ENCODE data around the gene ATXN1.

The ATXN1 gene

DNA sequence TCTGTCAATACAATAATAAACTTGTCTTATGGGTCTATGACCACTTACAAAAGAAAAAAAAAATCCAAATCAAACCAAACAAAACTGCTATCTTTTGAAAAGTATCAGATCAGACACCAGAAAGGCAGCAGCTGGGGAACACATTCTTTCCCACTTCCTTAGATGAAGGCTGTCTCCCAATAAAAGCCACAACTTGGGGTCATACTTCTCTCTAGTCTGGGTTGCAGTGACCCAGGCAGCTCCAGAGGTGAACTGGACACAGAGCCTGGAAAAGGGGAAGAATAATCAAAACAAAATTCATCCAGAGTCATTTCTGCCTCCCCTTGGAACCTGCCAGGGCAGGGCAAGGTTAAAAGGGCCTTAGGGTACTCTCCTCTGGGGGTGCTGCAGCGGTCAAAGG lies 19.1 kb downstream of the ATXN1 start:
- DNase-seq, result no peak

DNA sequence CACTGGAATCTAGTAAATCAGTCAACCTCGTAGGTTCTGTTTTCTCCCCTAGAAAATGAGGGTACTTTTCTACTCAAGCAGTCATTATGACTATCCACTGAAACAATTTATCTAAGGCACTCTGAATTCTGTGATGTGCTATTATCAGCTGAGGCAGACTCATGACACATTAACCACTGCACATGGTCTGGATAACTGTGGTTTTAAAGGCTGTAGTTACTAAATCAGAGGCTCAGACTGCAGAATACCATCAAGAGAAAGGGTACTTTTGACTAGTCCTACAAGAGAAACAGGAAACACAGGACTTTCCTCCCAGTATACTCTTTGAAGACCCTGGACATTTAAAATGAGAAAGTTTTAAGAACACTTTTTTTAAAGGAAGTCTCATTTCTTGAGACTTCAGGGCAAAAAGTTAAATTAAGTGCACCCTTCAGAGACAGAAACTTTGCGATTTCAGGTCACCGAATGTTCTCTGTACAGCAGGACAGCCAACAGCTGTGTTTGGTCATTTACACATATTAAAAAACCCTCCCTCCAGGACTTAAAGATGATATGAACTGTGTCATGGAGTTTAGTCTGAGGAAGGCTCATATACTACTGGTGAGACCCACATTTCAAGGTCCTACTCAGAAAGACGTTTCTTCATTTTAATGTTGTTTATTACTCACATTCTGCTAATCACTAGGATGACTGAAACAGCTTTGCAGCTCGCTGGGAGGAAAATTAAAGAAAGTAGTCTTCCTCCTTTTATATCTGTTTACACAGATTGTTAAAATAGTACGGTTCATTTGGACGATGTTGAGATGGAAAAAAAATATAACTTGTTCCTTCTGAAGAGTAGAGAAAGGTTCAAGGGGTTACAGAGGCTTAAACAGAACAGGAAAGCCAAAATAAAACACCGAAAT lies 19.9 kb downstream of the ATXN1 start:
- DNase-seq, result no peak

DNA sequence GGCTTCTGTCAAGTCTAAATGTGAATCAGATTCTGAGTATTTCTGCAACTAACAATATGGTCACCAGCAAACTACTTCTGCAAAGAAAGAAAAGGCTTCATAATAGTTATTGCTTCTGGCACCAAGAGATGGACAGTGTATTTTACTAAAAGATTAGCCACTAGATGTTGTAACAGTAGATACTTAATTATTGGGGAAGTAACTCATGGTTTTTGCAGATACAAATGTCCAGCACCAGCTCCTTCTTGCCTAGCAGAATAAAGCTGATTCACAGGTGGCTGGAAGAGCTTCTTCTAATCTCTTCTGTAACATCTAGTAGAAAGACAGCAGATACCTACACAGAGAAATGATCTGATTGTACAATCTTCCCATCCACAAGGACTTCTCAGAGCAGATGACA lies 21.2 kb downstream of the ATXN1 start:
- DNase-seq, result no peak

DNA sequence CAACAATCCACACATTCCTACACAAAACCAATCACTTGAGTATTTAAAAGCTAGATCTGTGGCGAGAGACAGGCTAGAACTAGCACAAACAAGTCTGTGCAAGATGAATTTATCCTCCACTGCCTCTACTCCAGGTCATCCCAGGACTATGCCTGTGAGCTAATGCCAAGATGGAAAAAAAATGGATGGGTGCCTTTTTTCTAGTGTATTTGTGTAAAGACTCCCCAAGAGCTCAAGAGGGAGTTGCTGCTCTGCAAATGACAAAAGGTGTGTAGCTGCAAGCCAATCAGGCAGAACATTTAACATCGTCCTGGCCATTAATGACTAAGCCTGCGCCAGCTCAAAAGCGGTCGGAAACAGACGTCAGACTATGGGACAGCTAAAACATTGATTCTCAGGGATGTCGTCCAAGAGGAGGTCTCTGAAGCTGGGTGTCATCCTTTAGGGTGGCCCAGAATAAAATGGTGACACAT lies 21.9 kb downstream of the ATXN1 start:
- DNase-seq, result no peak

DNA sequence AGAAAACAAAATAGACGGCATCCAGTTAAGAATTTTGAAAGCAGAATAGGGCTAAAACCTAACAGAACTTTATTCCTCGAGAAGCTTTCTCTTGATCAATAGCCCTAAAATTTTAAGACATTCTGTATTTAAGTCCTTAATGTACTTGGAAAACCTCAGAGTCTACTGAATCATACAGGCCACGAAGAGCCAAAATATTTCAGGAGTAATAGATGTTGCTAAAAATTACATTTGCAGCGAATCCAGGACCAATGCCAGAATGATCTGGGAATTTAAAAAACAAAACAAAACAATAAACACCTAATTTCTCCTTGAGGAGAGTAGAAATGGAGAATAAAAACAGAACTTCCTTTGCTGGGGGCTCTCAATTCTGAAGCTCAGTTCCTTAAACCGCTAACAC lies 23.3 kb downstream of the ATXN1 start:
- no peak for DNase-seq

DNA sequence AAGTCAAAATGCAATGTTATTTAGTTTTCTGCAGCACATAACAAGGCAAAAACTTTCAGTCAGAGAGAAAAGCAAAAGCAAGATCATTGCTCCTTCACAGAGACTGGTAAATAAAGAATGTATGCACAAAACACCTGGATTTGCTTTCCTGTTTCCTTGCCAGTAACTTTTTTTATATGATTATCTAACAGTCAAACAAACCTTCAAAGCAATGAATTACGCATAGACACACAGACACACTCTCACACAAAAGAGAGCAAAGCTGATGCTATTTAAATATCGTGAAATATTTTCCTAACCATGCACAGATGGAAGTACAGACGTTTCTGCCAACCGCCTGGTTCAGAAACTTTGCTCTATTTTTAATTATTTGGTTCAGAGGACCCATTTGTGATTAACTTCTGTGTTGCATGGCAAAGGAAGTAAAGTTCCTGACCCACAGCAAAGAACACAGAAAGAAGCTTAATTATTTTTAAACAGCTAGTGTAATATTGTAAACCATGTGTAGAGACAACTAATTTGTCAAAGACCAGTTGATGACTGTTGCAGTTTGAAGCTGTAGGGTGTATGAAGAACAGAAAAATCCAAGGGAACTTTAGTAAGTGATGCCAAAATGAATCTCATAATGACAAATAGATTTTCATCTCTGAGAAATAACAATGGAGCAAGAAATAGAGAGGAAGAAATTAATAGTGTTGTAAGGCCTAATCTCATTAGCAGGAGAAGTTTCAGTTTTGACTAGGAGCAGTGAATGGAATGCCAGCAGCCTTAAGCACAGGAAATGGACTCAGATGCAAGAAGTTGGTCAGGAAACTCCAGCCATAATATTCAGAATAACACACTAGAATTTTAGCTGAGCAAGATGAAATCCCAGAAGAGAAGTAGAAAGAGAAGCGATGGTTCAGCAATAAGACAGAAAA lies 24.1 kb downstream of the ATXN1 start:
- DNase-seq, result no peak

DNA sequence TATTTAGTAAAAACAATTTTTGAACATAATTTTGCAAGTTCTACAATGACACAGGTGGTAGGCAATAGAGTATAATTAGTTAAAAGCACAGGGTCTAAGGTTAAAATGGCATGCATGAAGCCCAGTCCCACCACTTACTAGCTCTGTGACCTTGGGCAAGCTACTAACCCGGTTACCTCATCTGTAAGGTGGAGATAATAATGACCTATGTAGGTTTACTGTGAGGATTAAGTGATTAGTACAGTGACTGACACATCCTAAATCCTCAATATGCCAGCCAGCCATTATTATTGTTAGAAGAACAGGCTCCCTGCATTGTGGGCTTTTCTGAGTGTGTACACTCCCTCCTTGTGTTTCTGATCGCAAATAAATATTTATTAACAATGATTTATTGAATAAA lies 26.2 kb downstream of the ATXN1 start:
- DNase-seq, result no peak

DNA sequence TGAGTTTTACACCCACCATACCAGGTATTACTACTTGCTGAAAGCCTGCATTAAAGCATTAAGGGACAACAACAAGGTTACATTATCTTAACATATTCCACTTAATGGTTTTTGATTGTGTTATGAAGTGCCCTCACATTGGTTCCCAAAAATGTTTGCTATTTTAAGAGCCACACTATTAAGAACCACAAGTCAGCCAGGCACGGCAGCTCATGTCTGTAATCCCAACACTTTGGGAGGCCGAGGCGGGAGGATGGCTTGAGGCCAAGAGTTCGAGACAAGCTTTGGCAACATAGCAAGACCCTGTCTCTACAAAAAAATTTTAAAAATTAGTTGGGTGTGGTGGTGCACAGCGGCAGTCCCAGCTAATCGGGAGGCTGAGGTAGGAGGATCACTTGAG lies 28.2 kb downstream of the ATXN1 start:
- DNase-seq, result no peak

DNA sequence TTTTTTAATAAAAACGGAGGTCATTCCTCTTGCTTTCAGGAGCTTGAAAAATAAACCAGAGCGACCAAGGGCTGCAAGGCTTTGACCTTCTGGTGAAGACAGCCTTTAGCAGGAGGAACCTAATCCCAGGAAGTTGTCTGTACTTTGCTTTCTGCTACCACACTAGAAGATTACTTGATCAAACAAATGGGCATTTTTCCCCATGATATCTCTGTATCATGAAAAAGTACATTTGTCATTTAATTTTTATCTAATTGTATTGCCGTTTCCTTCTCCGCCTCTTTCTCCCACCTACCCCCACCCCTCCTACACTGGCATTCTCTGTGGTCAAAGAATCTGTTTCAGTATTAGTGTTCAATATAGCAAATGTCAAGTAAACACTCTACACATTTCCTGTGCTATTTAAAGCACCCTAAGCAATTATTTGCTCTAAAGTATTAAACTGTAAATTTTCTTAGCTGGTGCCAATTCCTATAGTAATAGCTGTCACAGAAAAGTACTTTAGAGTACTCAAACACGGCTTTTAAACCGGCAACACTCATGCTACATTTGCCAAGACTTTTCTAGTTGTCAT lies 29.7 kb downstream of the ATXN1 start:
- DNase-seq, result no peak

DNA sequence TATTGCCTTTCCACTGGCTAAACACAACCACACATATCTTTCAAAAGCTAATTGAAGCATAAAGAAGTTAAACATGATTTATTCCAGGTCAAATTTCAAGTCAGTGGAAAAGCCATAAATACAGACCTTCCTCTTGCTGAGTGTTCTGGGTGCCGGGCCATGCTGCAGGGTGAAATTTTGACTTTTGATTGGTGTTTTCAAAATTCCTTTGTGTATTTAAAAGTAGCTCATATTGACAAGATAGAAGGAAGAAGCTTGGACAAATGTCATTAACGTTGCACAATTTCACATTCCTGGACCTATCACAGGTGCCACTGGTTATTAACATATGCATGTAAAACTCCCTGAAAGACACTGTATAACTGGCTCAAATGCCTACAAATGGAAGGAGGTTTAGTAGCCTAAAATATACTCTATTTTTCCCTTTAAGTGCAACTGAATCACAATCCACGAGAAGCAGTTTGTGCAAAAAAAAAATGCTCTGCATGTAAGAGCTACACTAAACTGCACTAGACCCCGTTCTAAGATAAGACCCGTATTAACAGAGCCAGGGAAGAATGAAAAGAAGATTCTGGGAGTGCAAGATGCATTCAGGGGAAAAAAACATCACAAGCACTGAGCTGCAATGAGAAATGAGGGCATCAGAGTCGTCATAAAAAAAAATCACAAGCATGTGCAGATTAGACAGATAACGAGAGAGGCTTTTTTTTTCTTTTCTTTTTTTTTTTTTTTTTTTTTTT lies 30.4 kb downstream of the ATXN1 start:
- DNase-seq, result no peak

DNA sequence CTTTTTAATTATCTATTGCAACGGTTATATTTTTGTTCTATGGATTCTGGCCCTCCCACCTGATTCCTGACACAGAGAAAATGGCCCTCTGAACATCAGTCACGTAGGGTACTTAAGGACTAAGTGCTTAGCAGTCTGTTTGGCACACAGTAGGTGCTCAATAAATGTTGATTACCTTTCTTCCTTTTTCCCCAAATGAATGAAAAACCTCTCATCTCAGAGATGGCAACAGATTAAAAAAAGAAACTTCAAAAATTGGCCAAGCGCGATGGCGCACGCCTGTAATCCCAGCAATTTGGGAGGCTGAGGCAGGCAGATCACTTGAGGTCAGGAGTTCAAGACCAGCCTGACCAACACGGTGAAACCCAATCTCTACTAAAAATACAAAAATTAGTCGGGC lies 31.5 kb downstream of the ATXN1 start:
- DNase-seq, result no peak

DNA sequence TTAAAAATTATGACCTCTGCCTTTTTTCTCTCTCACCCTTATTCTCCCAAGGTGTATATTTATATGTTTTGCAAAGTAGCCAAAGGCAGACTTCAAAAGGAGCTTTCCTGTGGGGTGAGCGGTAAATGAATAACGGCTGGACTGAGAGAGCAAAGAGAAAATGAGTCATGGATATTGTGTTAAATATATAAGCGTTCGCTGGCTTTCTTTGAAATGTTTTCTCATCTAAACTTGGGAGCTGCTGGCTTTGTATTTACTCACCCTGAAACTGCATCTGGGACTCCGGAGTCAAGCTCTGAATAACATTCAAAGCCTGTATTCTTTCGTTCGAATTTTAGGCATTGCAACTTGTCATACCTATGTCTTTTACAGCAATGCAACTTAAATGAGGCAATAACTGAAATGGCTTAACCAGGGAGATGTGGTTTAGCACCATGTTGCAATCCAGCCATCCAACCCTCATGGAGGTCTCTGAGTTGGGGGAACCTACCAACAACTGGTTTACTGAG lies 32.0 kb downstream of the ATXN1 start:
- DNase-seq, result no peak

DNA sequence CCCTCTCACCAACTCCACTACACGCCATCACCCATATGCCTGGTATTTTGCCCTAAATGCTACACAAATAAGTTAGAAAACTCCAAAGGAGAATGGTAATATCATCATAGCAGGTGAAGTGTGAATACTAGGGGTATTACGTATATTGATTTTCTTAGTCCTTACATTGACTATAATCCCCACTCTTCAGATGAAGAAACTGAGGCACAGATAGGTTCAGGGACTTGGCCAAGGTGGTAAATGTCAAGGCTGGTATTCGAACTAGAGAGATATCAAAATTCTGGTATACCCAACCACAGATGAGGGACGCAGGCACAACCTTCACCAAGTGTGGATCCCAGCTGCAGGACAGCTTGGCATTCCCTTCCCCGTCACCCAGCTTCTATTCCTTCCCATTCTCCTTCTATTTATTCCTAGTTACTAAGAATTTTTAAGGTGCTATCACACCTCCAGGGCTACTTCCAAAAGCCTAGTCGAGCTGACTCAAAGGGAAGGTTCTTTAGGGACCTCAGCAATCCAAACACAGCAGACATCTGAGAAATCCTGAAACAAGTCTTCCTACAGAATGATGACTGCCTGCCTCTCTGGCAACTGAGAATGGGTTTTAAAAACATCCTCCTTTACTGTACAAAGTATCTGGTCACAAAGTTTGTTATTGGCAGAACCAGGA lies 32.6 kb downstream of the ATXN1 start:
- no peak for DNase-seq

DNA sequence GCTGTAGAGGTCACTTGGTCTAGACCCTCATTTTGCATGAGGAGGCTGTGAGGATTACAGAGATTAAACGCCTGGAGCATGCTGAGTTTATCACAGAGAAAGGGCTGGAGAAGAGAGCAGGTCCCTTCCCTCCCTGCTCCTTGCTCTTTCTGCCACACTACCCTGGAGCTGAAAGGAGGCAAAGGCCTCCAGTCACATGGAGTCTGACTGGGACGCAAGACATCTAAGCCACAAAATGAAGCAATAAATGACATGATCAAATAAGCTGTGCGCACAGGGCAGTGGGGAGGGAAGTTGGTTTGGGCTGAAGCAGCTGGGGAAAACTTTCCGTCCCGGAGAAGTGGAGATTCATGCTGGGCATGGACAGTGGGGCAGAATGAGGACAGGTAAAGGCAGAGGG lies 33.3 kb downstream of the ATXN1 start:
- DNase-seq, result no peak

DNA sequence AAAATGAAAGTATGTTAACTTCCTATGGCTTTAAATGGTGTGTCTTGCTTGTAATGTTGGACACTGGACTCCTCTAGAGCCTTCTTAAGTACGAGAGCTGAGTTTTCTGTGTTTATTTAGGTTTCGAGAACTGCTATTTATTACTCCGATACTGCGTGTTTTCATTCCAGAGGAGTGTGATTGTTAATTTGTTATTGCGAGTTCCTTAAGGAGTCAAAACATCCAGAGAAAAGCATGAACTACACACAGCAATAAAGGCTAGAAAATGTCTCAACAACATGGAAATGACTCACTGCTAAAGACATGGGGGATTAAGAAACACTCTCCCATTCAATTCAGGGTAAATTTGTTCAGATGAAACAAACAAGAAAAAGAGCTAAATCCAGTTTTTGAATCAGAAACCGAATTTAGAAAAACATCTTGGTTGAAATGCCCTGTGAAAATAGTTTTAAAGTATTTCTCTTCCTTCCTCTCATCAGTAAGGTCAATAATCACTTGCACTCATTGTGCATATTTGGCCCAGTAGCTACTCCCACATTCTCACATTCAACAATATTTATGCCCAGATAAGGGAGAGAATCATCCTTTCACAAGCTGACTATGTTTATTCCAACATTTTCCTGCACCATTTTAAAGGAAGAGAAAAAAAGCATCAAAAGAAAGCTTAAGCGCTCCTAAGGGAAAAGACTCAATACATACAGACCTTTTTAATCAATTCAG lies 36.0 kb downstream of the ATXN1 start:
- no peak for DNase-seq

DNA sequence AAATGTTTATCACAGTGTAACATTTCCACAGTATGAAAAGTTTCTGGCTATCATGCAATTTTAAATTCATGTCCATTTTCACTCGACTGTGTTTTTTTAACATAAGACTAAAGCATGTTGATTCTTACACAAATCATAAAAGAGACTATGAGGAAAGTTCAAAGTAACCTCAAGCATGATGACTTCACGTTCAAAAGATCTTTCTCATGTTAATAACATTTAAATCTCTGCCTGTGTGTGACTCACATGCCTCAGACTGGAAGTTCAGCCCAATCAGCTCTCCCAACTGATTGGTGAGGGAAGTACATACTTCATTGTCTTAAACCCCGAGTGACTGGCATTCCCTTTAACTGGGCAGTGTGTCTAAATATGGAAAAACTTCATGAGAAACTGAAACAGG lies 37.4 kb downstream of the ATXN1 start:
- no peak for DNase-seq

DNA sequence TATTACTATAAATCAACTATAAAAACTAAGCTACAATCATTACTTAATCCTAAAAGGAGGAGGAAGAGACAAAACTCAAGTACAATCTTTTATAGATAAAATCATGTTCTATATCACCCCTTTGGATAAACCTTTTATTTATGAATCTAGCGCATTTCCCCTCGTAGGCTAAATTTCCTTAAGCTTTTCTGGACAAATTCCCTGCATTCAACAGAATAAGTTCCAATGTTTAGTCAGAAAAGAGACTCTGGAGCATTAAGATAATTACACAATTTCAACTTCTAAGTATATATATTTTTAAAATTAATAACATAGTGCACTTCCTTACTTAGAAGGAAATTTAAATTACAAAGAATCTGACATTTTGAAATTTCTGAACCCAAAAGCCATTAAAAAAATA lies 37.9 kb downstream of the ATXN1 start:
- DNase-seq, result no peak

DNA sequence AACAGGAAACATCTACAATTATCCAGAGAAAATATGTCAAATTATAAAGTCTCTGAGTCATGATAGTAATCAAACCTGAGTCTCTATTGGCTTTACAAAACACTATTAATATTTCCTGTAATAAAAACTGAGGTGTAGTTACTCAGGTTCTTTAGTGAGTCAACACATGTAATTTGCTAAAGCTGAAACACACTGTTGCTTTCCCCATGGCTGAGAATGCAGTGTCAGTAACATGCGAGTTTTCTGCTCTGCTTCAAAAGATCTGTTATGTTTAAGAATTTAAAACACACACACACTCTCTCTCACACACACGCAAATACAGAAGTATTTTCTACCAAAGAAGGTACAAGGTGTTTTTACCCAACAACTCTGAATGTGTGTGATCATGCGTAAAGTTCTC lies 38.6 kb downstream of the ATXN1 start:
- no peak for DNase-seq

DNA sequence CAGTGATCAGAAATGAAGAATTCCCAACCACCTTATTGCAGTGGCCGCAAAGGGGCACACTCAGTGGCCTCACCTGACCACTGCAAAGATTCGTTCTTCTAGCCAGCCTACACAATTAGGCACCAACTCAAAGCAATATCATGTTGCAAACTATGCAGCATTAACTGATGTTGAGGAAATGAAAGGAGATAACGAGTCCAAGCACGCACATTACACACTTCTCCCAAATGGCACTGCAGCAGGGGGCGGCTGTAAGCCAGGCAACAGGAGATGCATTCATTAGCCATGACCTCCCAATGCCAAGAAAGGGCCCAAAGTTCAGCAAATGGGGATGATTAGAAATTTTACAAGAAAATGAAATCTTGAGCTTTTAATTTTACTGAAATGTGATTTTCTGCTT lies 39.3 kb downstream of the ATXN1 start:
- DNase-seq, result no peak

DNA sequence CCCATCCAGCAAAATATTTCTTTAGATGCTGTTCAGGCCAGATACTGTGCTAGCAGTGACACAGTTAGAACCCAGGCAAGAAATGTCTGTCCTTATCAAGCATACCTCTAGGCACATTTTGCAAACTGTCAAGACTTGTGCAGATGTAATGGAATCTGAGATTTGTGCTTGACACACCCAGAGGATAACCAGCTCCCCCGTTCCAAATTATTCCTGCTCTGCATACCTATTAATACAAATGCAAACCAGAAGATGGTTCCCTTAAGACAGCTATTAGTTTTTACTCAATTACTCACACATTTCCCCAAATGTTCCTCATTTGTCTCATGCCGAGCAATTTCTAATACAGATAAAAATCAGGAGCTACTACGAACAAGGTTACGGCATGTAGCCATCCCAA lies 40.4 kb downstream of the ATXN1 start:
- no peak for DNase-seq

DNA sequence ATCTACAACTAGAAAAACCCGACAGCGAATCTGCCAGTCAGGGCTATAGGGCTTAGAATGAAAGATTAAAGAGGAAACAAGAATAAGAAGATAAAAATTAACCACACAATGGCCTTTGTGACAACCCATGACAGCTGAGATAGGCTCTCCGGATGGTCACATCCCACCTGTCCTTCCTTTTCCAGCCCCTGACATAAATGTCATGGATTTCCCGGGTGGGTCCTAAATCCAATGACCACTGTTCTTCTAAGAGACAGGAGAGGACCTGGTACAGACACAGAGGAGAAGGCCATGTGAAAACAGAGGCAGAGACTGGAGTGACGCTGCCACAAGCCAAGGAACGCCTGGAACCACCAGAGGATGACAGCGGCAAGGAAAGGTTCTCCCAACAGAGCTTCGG lies 41.8 kb downstream of the ATXN1 start:
- DNase-seq, result no peak
